GM23338 (cell line): Measurements from ENCODE around the gene SUSD1.

Experiments
- CREB1 ChIP-seq: fragments of 250-450 bp; sonication (Bioruptor Pico); IDR thresholded peaks from 2 replicates; pipeline ENCODE4 v1.5.0; 2020; ENCODE audit warnings: low read depth, mild to moderate bottlenecking, moderate library complexity
- ETS1 ChIP-seq: IDR thresholded peaks from 2 replicates; pipeline ENCODE4 v1.6.1; 2016; ENCODE audit warnings: antibody characterized with exemption
- EZH2 ChIP-seq: fragments of 200-600 bp; sonication (generic); IDR thresholded peaks from one replicate; pipeline ENCODE4 v1.8.0; 2017; ENCODE audit warnings: antibody characterized with exemption, mild to moderate bottlenecking, low read depth; ENCODE audit not compliant: unreplicated experiment
- EZH2phosphoT487 ChIP-seq: fragments of 200-600 bp; sonication (generic); IDR thresholded peaks from one replicate; pipeline ENCODE4 v1.8.1; 2018; ENCODE audit warnings: antibody characterized with exemption; ENCODE audit not compliant: unreplicated experiment
- JUNB ChIP-seq: IDR thresholded peaks from one replicate; pipeline ENCODE4 v1.6.1; 2016; ENCODE audit warnings: antibody characterized with exemption; ENCODE audit not compliant: unreplicated experiment
- NANOG ChIP-seq: IDR thresholded peaks from 2 replicates; pipeline ENCODE4 v1.6.1; 2016; ENCODE audit warnings: antibody characterized with exemption, borderline replicate concordance
- POLR2AphosphoS5 ChIP-seq: IDR thresholded peaks from 2 replicates; pipeline ENCODE4 v1.6.1; 2016; ENCODE audit warnings: antibody characterized with exemption, low read depth
- REST ChIP-seq: IDR thresholded peaks from one replicate; pipeline ENCODE4 v1.6.1; 2018; ENCODE audit warnings: antibody characterized with exemption; ENCODE audit not compliant: unreplicated experiment
- STAT1 ChIP-seq: IDR thresholded peaks from one replicate; pipeline ENCODE4 v1.6.1; 2016; ENCODE audit warnings: antibody characterized with exemption; ENCODE audit not compliant: unreplicated experiment
- ZNF114 ChIP-seq: fragments of 250-450 bp; sonication (Bioruptor Pico); IDR thresholded peaks from 2 replicates; pipeline ENCODE4 v1.5.0; 2020; ENCODE audit warnings: mild to moderate bottlenecking, moderate library complexity
- ZNF331 ChIP-seq: fragments of 250-450 bp; sonication (Bioruptor Pico); IDR thresholded peaks from 2 replicates; pipeline ENCODE4 v1.5.0; 2020; ENCODE audit warnings: low read depth, mild to moderate bottlenecking, moderate library complexity
- TF ChIP-seq, protein P1 (sequence below), 2 experiments: fragments of 200-600 bp in 1 of 2; sonication (generic) in 1 of 2; conservative IDR thresholded peaks; 2 replicates each; pipeline versions ENCODE4 v1.5.1 to v1.6.1; 2016 to 2017; ENCODE audit warnings: antibody characterized with exemption in 2 of 2, low read depth in 2 of 2, mild to moderate bottlenecking in 2 of 2, moderate library complexity in 1 of 2

DNA sequence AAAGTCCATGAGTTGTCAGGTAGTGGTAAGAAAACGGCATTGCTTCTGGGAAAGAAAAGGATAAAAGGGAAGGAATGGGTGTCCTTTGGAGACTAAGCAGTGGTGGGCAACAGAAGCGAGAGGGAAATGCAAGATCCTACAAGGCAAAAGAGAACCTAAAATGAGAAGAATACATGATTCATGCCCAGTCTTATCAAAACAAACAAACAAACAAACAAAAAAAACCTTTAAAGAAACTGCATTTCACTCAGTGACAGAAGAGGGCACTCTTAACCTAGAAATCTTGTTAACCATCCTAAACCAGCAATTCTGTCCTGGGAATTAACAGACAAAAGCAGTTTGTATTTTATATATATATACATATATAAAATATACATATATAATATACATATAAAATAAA lies 88.5 kb downstream of the SUSD1 start:
- TF ChIP-seq, protein P1, sequence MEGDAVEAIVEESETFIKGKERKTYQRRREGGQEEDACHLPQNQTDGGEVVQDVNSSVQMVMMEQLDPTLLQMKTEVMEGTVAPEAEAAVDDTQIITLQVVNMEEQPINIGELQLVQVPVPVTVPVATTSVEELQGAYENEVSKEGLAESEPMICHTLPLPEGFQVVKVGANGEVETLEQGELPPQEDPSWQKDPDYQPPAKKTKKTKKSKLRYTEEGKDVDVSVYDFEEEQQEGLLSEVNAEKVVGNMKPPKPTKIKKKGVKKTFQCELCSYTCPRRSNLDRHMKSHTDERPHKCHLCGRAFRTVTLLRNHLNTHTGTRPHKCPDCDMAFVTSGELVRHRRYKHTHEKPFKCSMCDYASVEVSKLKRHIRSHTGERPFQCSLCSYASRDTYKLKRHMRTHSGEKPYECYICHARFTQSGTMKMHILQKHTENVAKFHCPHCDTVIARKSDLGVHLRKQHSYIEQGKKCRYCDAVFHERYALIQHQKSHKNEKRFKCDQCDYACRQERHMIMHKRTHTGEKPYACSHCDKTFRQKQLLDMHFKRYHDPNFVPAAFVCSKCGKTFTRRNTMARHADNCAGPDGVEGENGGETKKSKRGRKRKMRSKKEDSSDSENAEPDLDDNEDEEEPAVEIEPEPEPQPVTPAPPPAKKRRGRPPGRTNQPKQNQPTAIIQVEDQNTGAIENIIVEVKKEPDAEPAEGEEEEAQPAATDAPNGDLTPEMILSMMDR (conservative IDR thresholded peaks at IDR 0.05; ENCODE audit: low read depth in 2 of 2), result peak; percentile 66 to 67
- TF ChIP-seq POLR2AphosphoS5 (no peak), EZH2 (no peak), ZNF331 (CRISPR knock-in tag) (no peak), REST (no peak), CREB1 (CRISPR knock-in tag) (no peak), ZNF114 (CRISPR knock-in tag) (no peak), EZH2phosphoT487 (no peak), JUNB (no peak), NANOG (no peak), STAT1 (no peak), ETS1 (no peak)
